HepG2 (cell line): ENCODE results near the gene KIF26B. TPM values are rescaled to one million over a fixed set of nuclear protein-coding genes. Genes with fewer than 3 reads are reported as not detected.

Experiments used
- ATAC-seq: fragments of 200-7000 bp; cut with Tn5 transposase; 3 replicates; pipeline ENCODE4 v1.9.1; 2020; ENCODE audit warnings: mild to moderate bottlenecking, moderate library complexity
- BruUV-seq: library from RNA; stranded (reverse); fragments of 400-500 nt; replicated peaks from 2 replicates; lab custom pipeline; 2021; lab: Mats Ljungman, UMichigan
- CTCF ChIA-PET: fragments of 300-600 bp; formaldehyde crosslinking; extraction: SDS; loops from one replicate; lab custom pipeline; 2021; ENCODE audit warnings: low total read pairs, inconsistent platforms, low intra/inter-chr PET ratio; lab: Yijun Ruan, JAX
- POLR2A ChIA-PET: fragments of 350-600 bp; sonication (Branson Sonifier 250); formaldehyde crosslinking; loops from one replicate; lab custom pipeline; 2020; ENCODE audit warnings: antibody characterized with exemption, inconsistent platforms; lab: Yijun Ruan, JAX
- DNase-seq: peaks from one replicate; pipeline ENCODE4 v3.0.0-alpha.2; 2015; ENCODE audit warnings: low spot score
- FAIRE-seq: peaks from 3 replicates; lab custom pipeline; 2011; peaks lifted over from hg19 to GRCh38; lab: Jason Lieb, UNC
- H2AFZ ChIP-seq: one replicate; pipeline ENCODE4 v1.6.1; 2011; ENCODE audit warnings: low read length, inconsistent platforms
- H3K27ac ChIP-seq: fragments of 300-600 bp; 3 replicates; pipeline ENCODE4 v1.8.0; 2011; ENCODE audit warnings: mixed run types, mild to moderate bottlenecking, mixed read lengths, low read length, inconsistent platforms; ENCODE audit not compliant: insufficient read depth; ENCODE audit errors: extremely low read length
- H3K27me3 ChIP-seq, 2 experiments: fragments of 200-600 bp in 1 of 2; 2 replicates in 1 of 2; 3 replicates in 1 of 2; pipeline versions ENCODE4 v1.6.0 to v1.8.0; 2011; ENCODE audit warnings: low read length in 2 of 2, mild to moderate bottlenecking in 2 of 2, moderate library complexity in 2 of 2, inconsistent platforms in 1 of 2; ENCODE audit not compliant: insufficient read depth in 2 of 2, control insufficient read depth in 1 of 2
- H3K36me3 ChIP-seq, 2 experiments: fragments of 200-600 bp in 1 of 2; replicated peaks in 1 of 2; 2 replicates in 1 of 2; 3 replicates in 1 of 2; pipeline versions ENCODE4 v1.5.1 to v1.8.0; 2011; ENCODE audit warnings: low read length in 2 of 2, inconsistent platforms in 1 of 2; ENCODE audit not compliant: insufficient read depth in 2 of 2, control insufficient read depth in 1 of 2
- H3K4me1 ChIP-seq: 2 replicates; pipeline ENCODE4 v1.5.1; 2012; ENCODE audit warnings: low read length, inconsistent platforms; ENCODE audit not compliant: insufficient read depth
- H3K4me2 ChIP-seq: 2 replicates; pipeline ENCODE4 v1.6.0; 2011; ENCODE audit warnings: low read depth, low read length, inconsistent platforms
- H3K4me3 ChIP-seq, 3 experiments: fragments of 200-600 bp in 1 of 3; sonication (generic), shearing (Covaris generic) in 1 of 3; replicated peaks in 1 of 3; 2 replicates each; pipeline ENCODE4 v1.5.1; 2011 to 2016; ENCODE audit warnings: low read length in 3 of 3, inconsistent platforms in 2 of 3, low read depth in 2 of 3, mild to moderate bottlenecking in 2 of 3, control low read depth in 1 of 3, mixed read lengths in 1 of 3; ENCODE audit not compliant: insufficient read depth in 1 of 3
- H3K79me2 ChIP-seq: one replicate; pipeline ENCODE4 v1.6.1; 2011; ENCODE audit warnings: low read length, inconsistent platforms; ENCODE audit not compliant: insufficient read depth
- H3K9ac ChIP-seq: 2 replicates; pipeline ENCODE4 v1.6.0; 2011; ENCODE audit warnings: mild to moderate bottlenecking, low read depth, low read length, inconsistent platforms; ENCODE audit not compliant: insufficient read depth
- H3K9me3 ChIP-seq: 2 replicates; pipeline ENCODE4 v1.5.1; 2012; ENCODE audit warnings: mild to moderate bottlenecking, low read length
- H4K20me1 ChIP-seq: 2 replicates; pipeline ENCODE4 v1.6.0; 2011; ENCODE audit warnings: inconsistent platforms, mild to moderate bottlenecking, low read length, moderate library complexity; ENCODE audit not compliant: insufficient read depth
- GLI4 ChIP-seq: sonication (generic); formaldehyde crosslinking; IDR thresholded peaks from 2 replicates; pipeline ENCODE4 v1.5.1; 2020; ENCODE audit warnings: missing genetic modification reagents, mild to moderate bottlenecking, moderate library complexity, borderline replicate concordance
- HMGXB4 ChIP-seq, 2 experiments: sonication (generic) in 1 of 2; formaldehyde crosslinking in 1 of 2; IDR thresholded peaks; 2 replicates each; pipeline versions ENCODE4 v1.4.0 to v1.6.1; 2018 to 2020; ENCODE audit warnings: missing genetic modification reagents in 2 of 2, borderline replicate concordance in 1 of 2, low read depth in 1 of 2, mild to moderate bottlenecking in 1 of 2, missing biosample characterization in 1 of 2
- NFE2L2 ChIP-seq: fragments of 150-350 bp; IDR thresholded peaks from 2 replicates; pipeline ENCODE4 v1.6.1; 2014; ENCODE audit warnings: low read length
- PHF5A ChIP-seq: IDR thresholded peaks from one replicate; pipeline ENCODE4 v1.6.1; 2018; ENCODE audit warnings: low read depth, missing genetic modification reagents; ENCODE audit not compliant: unreplicated experiment
- U2AF1 ChIP-seq: fragments of 200-400 bp; formaldehyde crosslinking; optimal IDR thresholded peaks from 2 replicates; pipeline ENCODE3; 2017; ENCODE audit warnings: mild to moderate bottlenecking, low read depth, low read length
- ZNF24 ChIP-seq: fragments of 450-650 bp; IDR thresholded peaks from 2 replicates; pipeline ENCODE4 v1.6.1; 2017; ENCODE audit warnings: antibody characterized with exemption, mild to moderate bottlenecking
- ZNF589 ChIP-seq: sonication (generic); formaldehyde crosslinking; conservative IDR thresholded peaks from 2 replicates; pipeline ENCODE4 v1.8.0; 2022; ENCODE audit warnings: mild to moderate bottlenecking, moderate library complexity, missing genetic modification reagents
- ZNF687 ChIP-seq: sonication (generic); formaldehyde crosslinking; IDR thresholded peaks from 2 replicates; pipeline ENCODE4 v1.5.1; 2020; ENCODE audit warnings: mild to moderate bottlenecking, missing genetic modification reagents, moderate library complexity
- ZNF777 ChIP-seq: sonication (generic); formaldehyde crosslinking; IDR thresholded peaks from 2 replicates; pipeline ENCODE4 v1.4.0; 2020; ENCODE audit warnings: missing genetic modification reagents
- WGBS: methylation state at CpG from one replicate; pipeline ENCODE4 v1.1.6; 2017; ENCODE audit warnings: low lambda C conversion rate; 5-methylcytosine and 5-hydroxymethylcytosine counted together
- in situ Hi-C: cut with HindIII; loops from 2 replicates; pipeline ENCODE4 v1.10.0; 2017; ENCODE audit warnings: low pct_unique_long_range_greater_than_20kb; ENCODE audit not compliant: extremely low pct_ligation_motif_present
- intact Hi-C: fragments of 100-400 bp; cut with micrococcal nuclease; formaldehyde crosslinking; loops from one replicate; pipeline ENCODE4 v1.10.0; 2022; ENCODE audit not compliant: unreplicated experiment
- polyA plus RNA-seq, 8 experiments: library from polyadenylated mRNA; depleted of rRNA in 3 of 8; stranded (reverse) in 7 of 8; unstranded in 1 of 8; fragments of >200 nt; fragmentation: Illumina TruSeq in 4 of 8; extraction: Trizol in 4 of 8; gene quantifications; 2 replicates each; pipeline versions ENCODE4 v1.2.1 to v1.2.3, GENCODE V29; 2011 to 2016; ENCODE audit warnings: low read depth in 4 of 8, missing spikeins in 1 of 8, mixed read lengths in 1 of 8; ENCODE audit not compliant: insufficient read depth in 1 of 8
- total RNA-seq, 5 experiments: library from RNA; depleted of rRNA; stranded (reverse); fragments of >200 nt; fragmentation: Illumina TruSeq; extraction: Trizol; gene quantifications; 2 replicates each; pipeline ENCODE4 v1.2.3, GENCODE V29; 2016; ENCODE audit warnings: low read depth in 1 of 5
- TF ChIP-seq, protein P1 (sequence below): IDR thresholded peaks from 2 replicates; pipeline ENCODE4 v1.6.1; 2016; ENCODE audit warnings: missing biosample characterization, missing genetic modification reagents, low read depth
- TF ChIP-seq, protein P2 (sequence below): sonication (generic); formaldehyde crosslinking; conservative IDR thresholded peaks from 2 replicates; pipeline ENCODE4 v1.4.0; 2020; ENCODE audit warnings: mild to moderate bottlenecking, missing genetic modification reagents, moderate library complexity

KIF26B gene
- total and polyA plus RNA-seq, 2 of the 13 experiments (the other 11 are each of a cell fraction or from before 2014, with no cell fraction given): 0.08 to 0.09 TPM

GRCh38 chr1:245378311-245378722 is 223.5 kb downstream of the KIF26B start:
- no peak for DNase-seq
- CTCF ChIA-PET: no interaction called here
- TF ChIP-seq ZNF589 (CRISPR knock-in tag) (no peak), NFE2L2 (no peak), HMGXB4 (CRISPR knock-in tag; IDR thresholded peaks at IDR 0.05; ENCODE audit: borderline replicate concordance in 1 of 2, low read depth in 1 of 2) (no peak), ZNF24 (no peak), GLI4 (no peak), ZNF777 (CRISPR knock-in tag) (no peak), U2AF1 (no peak), ZNF687 (CRISPR knock-in tag) (no peak), PHF5A (CRISPR knock-in tag) (no peak)
- TF ChIP-seq, protein P1, sequence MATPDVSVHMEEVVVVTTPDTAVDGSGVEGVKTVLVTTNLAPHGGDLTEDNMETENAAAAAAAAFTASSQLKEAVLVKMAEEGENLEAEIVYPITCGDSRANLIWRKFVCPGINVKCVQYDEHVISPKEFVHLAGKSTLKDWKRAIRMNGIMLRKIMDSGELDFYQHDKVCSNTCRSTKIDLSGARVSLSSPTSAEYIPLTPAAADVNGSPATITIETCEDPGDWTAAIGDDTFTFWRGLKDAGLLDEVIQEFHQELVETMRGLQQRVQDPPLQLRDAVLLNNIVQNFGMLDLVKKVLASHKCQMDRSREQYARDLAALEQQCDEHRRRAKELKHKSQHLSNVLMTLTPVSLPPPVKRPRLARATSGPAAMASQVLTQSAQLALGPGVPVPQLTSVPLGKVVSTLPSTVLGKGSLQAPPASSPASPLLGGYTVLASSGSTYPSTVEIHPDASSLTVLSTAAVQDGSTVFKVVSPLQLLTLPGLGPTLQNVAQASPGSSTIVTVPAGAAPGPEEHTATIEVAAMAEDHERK: no peak
- TF ChIP-seq, protein P2, sequence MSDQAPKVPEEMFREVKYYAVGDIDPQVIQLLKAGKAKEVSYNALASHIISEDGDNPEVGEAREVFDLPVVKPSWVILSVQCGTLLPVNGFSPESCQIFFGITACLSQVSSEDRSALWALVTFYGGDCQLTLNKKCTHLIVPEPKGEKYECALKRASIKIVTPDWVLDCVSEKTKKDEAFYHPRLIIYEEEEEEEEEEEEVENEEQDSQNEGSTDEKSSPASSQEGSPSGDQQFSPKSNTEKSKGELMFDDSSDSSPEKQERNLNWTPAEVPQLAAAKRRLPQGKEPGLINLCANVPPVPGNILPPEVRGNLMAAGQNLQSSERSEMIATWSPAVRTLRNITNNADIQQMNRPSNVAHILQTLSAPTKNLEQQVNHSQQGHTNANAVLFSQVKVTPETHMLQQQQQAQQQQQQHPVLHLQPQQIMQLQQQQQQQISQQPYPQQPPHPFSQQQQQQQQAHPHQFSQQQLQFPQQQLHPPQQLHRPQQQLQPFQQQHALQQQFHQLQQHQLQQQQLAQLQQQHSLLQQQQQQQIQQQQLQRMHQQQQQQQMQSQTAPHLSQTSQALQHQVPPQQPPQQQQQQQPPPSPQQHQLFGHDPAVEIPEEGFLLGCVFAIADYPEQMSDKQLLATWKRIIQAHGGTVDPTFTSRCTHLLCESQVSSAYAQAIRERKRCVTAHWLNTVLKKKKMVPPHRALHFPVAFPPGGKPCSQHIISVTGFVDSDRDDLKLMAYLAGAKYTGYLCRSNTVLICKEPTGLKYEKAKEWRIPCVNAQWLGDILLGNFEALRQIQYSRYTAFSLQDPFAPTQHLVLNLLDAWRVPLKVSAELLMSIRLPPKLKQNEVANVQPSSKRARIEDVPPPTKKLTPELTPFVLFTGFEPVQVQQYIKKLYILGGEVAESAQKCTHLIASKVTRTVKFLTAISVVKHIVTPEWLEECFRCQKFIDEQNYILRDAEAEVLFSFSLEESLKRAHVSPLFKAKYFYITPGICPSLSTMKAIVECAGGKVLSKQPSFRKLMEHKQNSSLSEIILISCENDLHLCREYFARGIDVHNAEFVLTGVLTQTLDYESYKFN: no peak

More at GRCh38 chr1:245378311-245378722, 223.5 kb downstream of the KIF26B start:
- ATAC-seq (no peak), FAIRE-seq (no peak)
- Histone ChIP-seq H3K4me2 (no peak overlapping the region), H3K36me3 (no peaks in the 10 kb centered on the region), H4K20me1 (no peaks in the 10 kb centered on the region), H3K9me3 (no peaks in the 10 kb centered on the region), H3K9ac (no peak overlapping the region), H3K4me1 (peaks cover 11% of the 10 kb centered on the region), H3K4me3 (no peak overlapping the region), H2AFZ (no peak overlapping the region), H3K27me3 (no peaks in the 10 kb centered on the region; a peak in 2 of 5 replicates), H3K27ac (no peak overlapping the region), H3K79me2 (no peaks in the 10 kb centered on the region)
- in situ Hi-C loops (loop anchor here (5.0 kb wide), 1 partner anchor 221 kb away; no protein-coding TSS in a partner anchor), intact Hi-C loops (no loop called here)
- POLR2A ChIA-PET: no interaction called here
- BruUV-seq: no TSS peak
- WGBS: 15% methylated on average over 2 of the region's 2 CpGs
